Dendritic cell treated with granulocyte-macrophage colony-stimulating factor and Interleukin-4, amounts not matched to agents 40 ng/mL and 50 ng/mL, for 4 days (primary cell): Measurements from ENCODE around the gene CPNE8.

Experiments
- H3K27ac Mint-ChIP-seq: one replicate; pipeline ENCODE4 v1.8.0; 2022; ENCODE audit warnings: mild to moderate bottlenecking, mixed read lengths
- H3K27me3 Mint-ChIP-seq: one replicate; pipeline ENCODE4 v1.8.0; 2022; ENCODE audit warnings: mild to moderate bottlenecking, mixed read lengths
- H3K36me3 Mint-ChIP-seq: one replicate; pipeline ENCODE4 v1.8.0; 2022; ENCODE audit warnings: low read depth, mixed read lengths
- H3K4me1 Mint-ChIP-seq: one replicate; pipeline ENCODE4 v1.8.0; 2022; ENCODE audit warnings: low read depth, mixed read lengths
- H3K4me3 Mint-ChIP-seq: one replicate; pipeline ENCODE4 v1.8.0; 2022; ENCODE audit warnings: mild to moderate bottlenecking, moderate library complexity, mixed read lengths
- H3K9me3 Mint-ChIP-seq: one replicate; pipeline ENCODE4 v1.8.0; 2022; ENCODE audit warnings: mixed read lengths
- intact Hi-C: fragments of 100-400 bp; cut with micrococcal nuclease; formaldehyde crosslinking; loops from one replicate; pipeline ENCODE4 v1.15.0; 2022

Gene CPNE8

DNA sequence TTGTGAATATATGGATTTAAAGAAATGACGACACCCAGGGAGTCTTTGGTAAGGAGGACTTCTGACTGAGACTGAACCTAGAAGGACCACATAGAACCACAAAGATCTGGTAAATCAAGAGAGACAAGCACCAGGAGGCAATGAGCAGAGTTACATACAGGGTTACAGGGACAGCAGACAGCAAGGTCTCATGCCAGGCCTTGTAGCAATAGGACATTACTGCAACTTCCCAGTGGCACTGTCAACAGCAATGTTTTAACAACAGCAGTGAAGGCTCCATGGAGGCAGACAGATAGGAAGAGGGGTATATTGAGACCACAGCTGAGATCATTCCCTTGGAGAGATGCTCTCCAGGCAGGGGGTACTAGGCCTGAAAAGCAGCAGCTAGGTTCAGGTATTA lies 18.5 kb downstream of the CPNE8 start:
- Mint-ChIP-seq H3K4me3 (no peak overlapping the region), H3K4me1 (peaks cover 51% of the 10 kb centered on the region), H3K27ac (peak overlapping the region; percentile 25), H3K27me3 (no peaks in the 10 kb centered on the region), H3K9me3 (peaks cover 10% of the 10 kb centered on the region), H3K36me3 (peaks cover 9% of the 10 kb centered on the region)
- intact Hi-C loops: no loop called here

DNA sequence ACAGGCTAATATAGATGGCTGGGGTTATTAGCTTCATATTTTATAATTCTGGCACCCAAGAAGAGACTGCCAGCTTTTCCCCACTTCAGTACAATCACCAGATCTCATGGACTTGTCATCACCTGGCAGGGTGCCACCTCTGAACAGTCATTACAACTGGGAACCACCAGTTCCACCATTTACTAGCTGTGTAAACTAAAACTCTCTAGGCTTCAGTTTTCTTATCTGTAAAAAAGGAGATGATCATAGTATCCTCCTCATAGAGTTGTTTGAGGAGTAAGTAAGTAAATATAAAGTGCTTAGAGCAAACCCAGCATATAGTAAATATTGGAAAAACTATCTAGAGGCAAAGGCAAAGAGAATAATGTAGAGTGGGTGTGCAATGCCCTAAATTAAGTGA lies 19.3 kb downstream of the CPNE8 start:
- no peak overlapping the region for H3K4me3 Mint-ChIP-seq
- peaks cover 48% of the 10 kb centered on the region for H3K4me1 Mint-ChIP-seq
- peaks cover 14% of the 10 kb centered on the region for H3K9me3 Mint-ChIP-seq
- H3K27me3 Mint-ChIP-seq: no peaks in the 10 kb centered on the region
- intact Hi-C loops: no loop called here
- peaks cover 15% of the 10 kb centered on the region for H3K36me3 Mint-ChIP-seq
- H3K27ac Mint-ChIP-seq: peak overlapping the region; percentile 36

DNA sequence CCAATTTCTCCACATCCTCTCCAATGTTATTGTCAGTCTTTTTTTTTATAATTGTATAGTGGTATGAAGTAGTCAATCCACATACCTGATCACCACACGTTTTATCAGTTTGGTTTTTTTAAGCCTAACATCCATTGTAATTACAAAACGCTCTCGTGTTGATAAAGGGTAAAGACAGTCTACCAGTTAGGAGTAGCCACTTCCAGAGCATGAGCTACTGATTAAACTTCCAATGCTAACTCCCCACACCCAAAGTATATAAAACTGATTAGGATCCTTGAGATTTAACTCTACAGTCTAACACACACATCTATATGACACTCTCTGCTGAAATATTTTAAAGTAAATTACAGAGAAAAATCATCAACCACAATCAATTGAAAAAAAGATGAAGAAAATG lies 20.7 kb downstream of the CPNE8 start:
- intact Hi-C loops: no loop called here
- H3K4me1 Mint-ChIP-seq: peaks cover 47% of the 10 kb centered on the region
- no peak overlapping the region for H3K27ac Mint-ChIP-seq
- H3K4me3 Mint-ChIP-seq: no peak overlapping the region
- peaks cover 14% of the 10 kb centered on the region for H3K36me3 Mint-ChIP-seq
- H3K9me3 Mint-ChIP-seq: peaks cover 14% of the 10 kb centered on the region
- H3K27me3 Mint-ChIP-seq: no peaks in the 10 kb centered on the region

DNA sequence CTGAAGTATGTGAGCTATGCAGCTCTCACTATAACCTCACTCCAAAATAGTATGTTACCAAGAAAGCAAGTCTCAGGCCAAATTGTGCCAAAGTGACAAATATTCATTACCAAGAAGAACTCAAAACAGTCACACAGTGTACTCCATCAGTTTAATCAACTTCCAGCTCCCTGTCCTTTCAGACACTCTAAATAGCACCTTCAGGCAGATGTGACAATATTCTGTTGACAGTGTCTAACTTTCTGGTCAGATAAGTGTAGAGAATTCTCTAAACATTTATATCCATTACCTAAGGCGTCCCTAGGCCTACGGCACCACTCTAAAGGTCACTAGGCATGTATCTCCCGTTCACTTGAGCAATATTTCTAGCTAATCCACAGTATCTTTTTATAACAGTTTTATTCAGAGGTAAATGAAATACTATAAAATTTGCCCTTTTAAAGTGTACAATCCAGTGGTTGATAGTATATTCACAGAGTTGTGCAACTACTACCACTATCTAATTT lies 21.7 kb downstream of the CPNE8 start:
- no peak overlapping the region for H3K4me3 Mint-ChIP-seq
- peaks cover 39% of the 10 kb centered on the region for H3K4me1 Mint-ChIP-seq
- H3K27me3 Mint-ChIP-seq: no peaks in the 10 kb centered on the region
- intact Hi-C loops: no loop called here
- H3K9me3 Mint-ChIP-seq: peaks cover 9% of the 10 kb centered on the region
- peaks cover 9% of the 10 kb centered on the region for H3K36me3 Mint-ChIP-seq
- no peak overlapping the region for H3K27ac Mint-ChIP-seq

DNA sequence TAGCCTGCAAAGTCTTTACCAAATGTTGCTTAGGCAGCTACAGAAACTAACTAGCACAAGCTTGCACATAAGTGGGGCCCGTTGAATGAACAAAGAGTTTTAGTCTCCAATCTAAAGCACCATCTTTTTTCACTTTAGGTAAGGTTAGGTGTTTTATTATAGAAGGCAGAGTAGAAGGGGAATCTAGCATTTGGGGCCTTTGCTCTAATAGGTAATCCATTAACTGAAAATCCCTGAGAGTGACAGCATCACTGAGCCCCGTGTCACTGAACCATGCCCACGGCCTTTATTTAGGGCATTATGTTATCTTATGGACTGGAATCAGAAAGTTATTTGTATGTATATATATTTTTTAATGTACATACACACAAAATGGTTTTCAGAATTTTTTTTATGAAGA lies 25.1 kb downstream of the CPNE8 start:
- Mint-ChIP-seq H3K27ac (no peak overlapping the region), H3K36me3 (peaks cover 9% of the 10 kb centered on the region), H3K9me3 (peaks cover 9% of the 10 kb centered on the region), H3K27me3 (no peaks in the 10 kb centered on the region), H3K4me3 (no peak overlapping the region), H3K4me1 (peaks cover 21% of the 10 kb centered on the region)
- intact Hi-C loops: no loop called here

DNA sequence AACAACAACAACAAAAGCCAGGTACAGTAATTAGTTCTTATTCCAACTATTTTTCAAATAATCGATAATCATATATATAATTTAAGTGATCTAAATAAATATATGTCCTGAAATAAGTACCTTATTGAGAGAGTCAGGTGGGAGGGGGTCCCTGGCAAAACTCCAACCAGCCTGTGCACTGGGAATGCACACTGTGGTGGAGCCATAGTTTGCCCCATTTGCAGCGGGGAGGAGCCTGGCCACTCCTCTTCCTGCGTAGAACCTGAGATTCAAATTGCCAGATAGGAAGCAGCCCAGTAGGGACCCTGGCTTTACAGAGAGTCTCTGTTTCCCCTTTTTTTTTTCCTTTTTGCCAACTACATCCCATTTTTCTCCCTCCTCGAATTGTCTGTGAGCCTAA lies 26.4 kb downstream of the CPNE8 start:
- intact Hi-C loops: no loop called here
- Mint-ChIP-seq H3K27ac (no peak overlapping the region), H3K4me3 (no peak overlapping the region), H3K27me3 (no peaks in the 10 kb centered on the region), H3K9me3 (peaks cover 9% of the 10 kb centered on the region), H3K4me1 (peaks cover 18% of the 10 kb centered on the region), H3K36me3 (peaks cover 9% of the 10 kb centered on the region)

DNA sequence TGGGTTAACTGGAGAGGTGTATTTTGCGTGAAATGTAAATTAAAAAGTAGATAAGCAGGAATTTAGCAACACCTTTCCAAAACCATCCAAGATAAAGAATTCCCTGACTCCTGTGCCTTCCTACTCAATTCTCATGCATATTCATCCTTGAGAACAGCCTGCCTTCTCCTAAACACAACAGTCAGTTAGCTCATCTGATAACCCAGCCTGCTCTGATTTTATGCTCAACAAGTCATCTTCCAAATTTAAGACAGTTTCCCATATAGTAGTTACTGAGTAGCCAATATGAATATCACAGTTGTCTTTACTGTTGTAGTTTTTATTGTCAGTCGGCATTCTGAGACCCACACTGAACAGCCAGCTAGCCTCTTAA lies 27.1 kb downstream of the CPNE8 start:
- intact Hi-C loops: no loop called here
- H3K9me3 Mint-ChIP-seq: peaks cover 9% of the 10 kb centered on the region
- peaks cover 9% of the 10 kb centered on the region for H3K36me3 Mint-ChIP-seq
- peaks cover 11% of the 10 kb centered on the region for H3K4me1 Mint-ChIP-seq
- no peak overlapping the region for H3K27ac Mint-ChIP-seq
- H3K4me3 Mint-ChIP-seq: no peak overlapping the region
- H3K27me3 Mint-ChIP-seq: no peaks in the 10 kb centered on the region

DNA sequence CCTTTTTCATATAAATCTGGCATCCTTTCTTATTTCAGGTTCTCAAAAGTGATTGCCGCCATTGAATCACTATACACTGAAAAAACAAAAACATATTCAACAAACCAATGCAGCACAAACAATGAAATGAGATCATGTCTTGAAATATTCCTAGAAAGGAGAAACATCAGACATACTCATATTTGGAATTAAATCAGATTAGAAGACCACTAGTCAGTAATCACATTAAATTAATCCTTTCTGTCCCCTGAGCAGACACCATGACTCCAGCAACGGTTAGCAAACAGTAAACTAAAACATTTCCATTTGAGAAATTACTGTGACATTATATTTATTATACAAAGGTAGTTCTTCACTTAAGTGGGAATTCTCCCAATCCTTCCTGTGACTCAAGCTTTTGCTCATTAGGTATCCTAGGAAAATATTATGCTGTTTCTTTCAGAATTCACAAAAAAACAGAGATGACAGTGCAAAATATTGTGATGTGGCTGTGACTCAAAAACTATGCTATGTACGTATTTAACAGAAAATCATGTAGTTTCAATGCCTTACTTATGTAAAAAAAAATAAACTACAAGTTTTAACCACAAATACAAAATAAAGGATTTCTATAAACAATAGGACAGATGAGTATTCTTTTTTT lies 29.7 kb downstream of the CPNE8 start:
- H3K4me3 Mint-ChIP-seq: no peak overlapping the region
- peaks cover 17% of the 10 kb centered on the region for H3K4me1 Mint-ChIP-seq
- intact Hi-C loops: no loop called here
- H3K9me3 Mint-ChIP-seq: no peaks in the 10 kb centered on the region
- H3K27me3 Mint-ChIP-seq: no peaks in the 10 kb centered on the region
- H3K36me3 Mint-ChIP-seq: peaks cover 13% of the 10 kb centered on the region
- no peak overlapping the region for H3K27ac Mint-ChIP-seq

DNA sequence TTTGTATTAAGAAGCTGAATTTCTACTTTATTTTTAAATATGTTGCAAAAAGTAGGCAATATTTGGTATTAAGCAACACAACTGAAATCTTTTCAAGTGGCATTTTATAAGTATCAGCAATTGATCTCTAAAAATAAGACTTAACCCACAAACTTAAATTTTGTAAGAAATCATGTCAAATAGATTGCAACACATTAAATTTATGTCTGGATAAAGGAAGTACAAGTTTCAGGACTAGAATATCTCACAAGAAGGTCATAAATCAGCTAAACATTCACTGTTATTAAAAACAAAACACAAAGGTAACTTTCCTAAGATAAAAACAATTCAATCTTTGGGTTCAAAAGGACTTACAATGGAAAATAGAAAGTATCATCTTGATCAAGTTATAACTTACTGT lies 32.8 kb downstream of the CPNE8 start:
- H3K27me3 Mint-ChIP-seq: no peaks in the 10 kb centered on the region
- H3K4me3 Mint-ChIP-seq: no peak overlapping the region
- H3K9me3 Mint-ChIP-seq: no peaks in the 10 kb centered on the region
- H3K36me3 Mint-ChIP-seq: peaks cover 24% of the 10 kb centered on the region
- intact Hi-C loops: no loop called here
- H3K4me1 Mint-ChIP-seq: peaks cover 17% of the 10 kb centered on the region
- no peak overlapping the region for H3K27ac Mint-ChIP-seq

DNA sequence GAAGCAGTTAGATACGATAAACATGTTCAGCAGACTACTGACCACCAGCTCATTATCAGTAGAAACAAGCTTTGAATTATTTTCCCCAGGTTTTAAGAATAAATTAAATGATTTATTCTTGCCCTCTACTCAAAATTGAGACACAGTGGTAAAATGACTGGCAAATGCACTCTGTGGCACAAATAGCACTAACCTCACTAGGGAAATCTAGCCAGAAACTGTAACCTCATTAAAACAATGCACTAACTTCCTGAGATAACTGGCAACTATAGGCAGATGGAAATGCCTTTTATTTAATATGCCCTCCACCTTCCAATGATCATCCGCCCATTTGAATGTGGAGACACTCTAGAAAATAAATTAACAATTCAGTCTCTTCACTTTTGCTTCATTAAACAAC lies 33.2 kb downstream of the CPNE8 start:
- intact Hi-C loops: no loop called here
- H3K27ac Mint-ChIP-seq: no peak overlapping the region
- H3K27me3 Mint-ChIP-seq: no peaks in the 10 kb centered on the region
- H3K4me3 Mint-ChIP-seq: no peak overlapping the region
- H3K36me3 Mint-ChIP-seq: peaks cover 24% of the 10 kb centered on the region
- peaks cover 17% of the 10 kb centered on the region for H3K4me1 Mint-ChIP-seq
- no peaks in the 10 kb centered on the region for H3K9me3 Mint-ChIP-seq

DNA sequence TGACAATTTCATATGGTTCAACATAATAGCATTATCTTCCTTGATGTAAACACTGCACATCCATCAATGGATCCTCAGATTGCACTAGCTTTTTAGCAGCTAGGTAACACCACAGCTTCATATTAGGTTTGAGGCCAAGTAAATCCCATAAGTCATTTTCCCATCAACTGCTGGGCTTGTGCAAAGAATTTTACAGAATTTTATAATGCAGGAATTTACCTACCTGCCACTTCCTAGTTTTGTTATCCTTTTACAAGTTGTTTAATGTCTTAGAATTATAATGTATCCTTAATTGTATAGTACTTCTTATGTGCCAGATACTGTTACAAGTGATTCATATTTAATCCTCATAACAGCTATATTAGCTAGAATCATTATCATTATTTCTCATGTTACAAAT lies 36.4 kb downstream of the CPNE8 start:
- no peak overlapping the region for H3K27ac Mint-ChIP-seq
- peaks cover 24% of the 10 kb centered on the region for H3K36me3 Mint-ChIP-seq
- H3K4me1 Mint-ChIP-seq: peaks cover 17% of the 10 kb centered on the region
- no peaks in the 10 kb centered on the region for H3K27me3 Mint-ChIP-seq
- intact Hi-C loops: loop anchor here (10.0 kb wide), 1 partner anchor 84 kb away; no protein-coding TSS in a partner anchor
- no peak overlapping the region for H3K4me3 Mint-ChIP-seq
- no peaks in the 10 kb centered on the region for H3K9me3 Mint-ChIP-seq

DNA sequence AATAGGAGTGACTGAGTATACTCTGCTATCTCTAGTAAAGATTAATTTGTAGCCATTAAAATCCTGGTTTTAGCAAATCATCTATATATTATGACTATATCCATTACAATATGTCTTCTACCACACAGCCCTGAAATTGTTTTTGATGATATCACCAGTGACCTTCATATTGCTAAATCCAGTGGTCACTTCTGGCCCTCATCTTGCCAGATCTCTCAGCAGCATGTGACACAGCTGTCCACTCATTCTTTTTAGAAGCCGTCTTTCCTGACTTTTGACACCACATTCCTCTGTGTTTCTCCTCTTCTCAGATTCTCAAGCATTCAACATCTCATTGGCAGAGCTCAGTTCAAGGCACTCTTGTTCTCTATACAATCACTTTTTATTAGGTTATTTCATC lies 54.9 kb downstream of the CPNE8 start:
- H3K4me3 Mint-ChIP-seq: no peak overlapping the region
- no peaks in the 10 kb centered on the region for H3K27me3 Mint-ChIP-seq
- H3K27ac Mint-ChIP-seq: no peak overlapping the region
- intact Hi-C loops: no loop called here
- peaks cover 14% of the 10 kb centered on the region for H3K9me3 Mint-ChIP-seq
- H3K36me3 Mint-ChIP-seq: peaks cover 13% of the 10 kb centered on the region
- H3K4me1 Mint-ChIP-seq: peaks cover 13% of the 10 kb centered on the region

DNA sequence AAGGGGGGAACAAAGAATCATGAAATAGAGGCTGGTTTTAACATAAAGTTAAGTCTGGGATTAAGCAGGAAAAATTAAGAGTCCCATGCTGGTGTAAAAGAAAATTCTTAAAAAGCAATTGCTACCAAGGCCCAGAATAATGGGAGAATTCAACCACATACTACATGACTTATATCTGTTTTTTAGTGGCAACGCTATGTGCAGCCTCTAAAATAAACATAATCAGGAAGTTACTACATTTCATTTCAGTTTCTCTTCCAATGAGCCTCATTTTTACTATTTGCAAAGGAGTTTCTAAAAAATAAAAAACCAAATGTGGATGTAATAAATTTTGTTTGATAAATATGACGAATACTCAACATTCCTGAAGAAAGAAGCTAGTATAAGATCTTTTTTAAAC lies 58.1 kb downstream of the CPNE8 start:
- no peaks in the 10 kb centered on the region for H3K27me3 Mint-ChIP-seq
- intact Hi-C loops: no loop called here
- H3K4me1 Mint-ChIP-seq: peaks cover 13% of the 10 kb centered on the region
- no peak overlapping the region for H3K27ac Mint-ChIP-seq
- H3K9me3 Mint-ChIP-seq: no peaks in the 10 kb centered on the region
- H3K36me3 Mint-ChIP-seq: no peaks in the 10 kb centered on the region
- no peak overlapping the region for H3K4me3 Mint-ChIP-seq

DNA sequence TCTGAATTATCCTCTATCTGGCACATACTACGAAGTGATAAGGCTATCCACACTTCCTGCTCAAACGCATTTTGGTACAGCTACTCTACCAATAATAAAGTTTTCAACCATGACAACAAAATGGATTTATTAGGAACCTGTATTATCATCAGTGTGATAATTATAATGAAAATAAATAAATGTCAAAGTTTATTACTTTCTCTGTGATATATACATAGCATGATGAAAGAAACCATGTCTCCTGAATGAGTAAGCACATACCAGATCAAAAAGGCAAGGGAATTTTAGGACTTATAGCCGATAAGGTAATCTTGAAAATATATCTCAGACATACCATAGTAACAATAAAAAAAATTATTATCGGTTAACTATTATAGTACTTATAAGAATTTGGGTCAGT lies 61.1 kb downstream of the CPNE8 start:
- intact Hi-C loops: no loop called here
- Mint-ChIP-seq H3K4me3 (no peak overlapping the region), H3K27ac (no peak overlapping the region), H3K27me3 (no peaks in the 10 kb centered on the region), H3K36me3 (peaks cover under 1% of the 10 kb centered on the region), H3K9me3 (no peaks in the 10 kb centered on the region), H3K4me1 (peaks cover 9% of the 10 kb centered on the region)
